Measurements from ENCODE around the gene SLC4A3. TPM values are rescaled to one million over a fixed set of nuclear protein-coding genes. Genes with fewer than 3 reads are reported as not detected.

SLC4A3 gene
- polyA plus RNA-seq, 1 of the 3 experiments (the other 2 are of a cell fraction): 12.3 TPM

GRCh38 chr2:219634171-219634940 is 6.9 kb downstream of the SLC4A3 start:
- TF ChIP-seq CTCF (IDR thresholded peaks at IDR 0.05) (no peak), ZBTB33 (IDR thresholded peaks at IDR 0.05; ENCODE audit: borderline replicate concordance, low read depth) (no peak), TAF1 (IDR thresholded peaks at IDR 0.05; ENCODE audit: borderline replicate concordance, low read depth, low read length) (no peak), USF2 (IDR thresholded peaks at IDR 0.05; ENCODE audit: borderline replicate concordance, low read depth, low read length) (no peak), IRF3 (IDR thresholded peaks at IDR 0.05; ENCODE audit: low read depth, low read length) (no peak), EZH2phosphoT487 (IDR thresholded peaks at IDR 0.05; ENCODE audit: borderline replicate concordance, low read depth) (no peak), SIN3A (IDR thresholded peaks at IDR 0.05; ENCODE audit: borderline replicate concordance, low read depth, low read length) (no peak)
- no peaks in the 10 kb centered on the region for H3K79me2 ChIP-seq (ENCODE audit: insufficient read depth)
- no peaks in the 10 kb centered on the region; a peak in 1 of 4 replicates for H3K4me1 ChIP-seq (ENCODE audit: control insufficient read depth in 1 of 2, insufficient read depth in 2 of 2, low read depth in 1 of 2, low read length in 1 of 2)
- no peaks in the 10 kb centered on the region for H3K9me2 ChIP-seq
- H3F3A ChIP-seq (replicated peaks; ENCODE audit: insufficient read depth): no peaks in the 10 kb centered on the region
- no peak overlapping the region for H3K27ac ChIP-seq (ENCODE audit: low read depth in 2 of 2, low read length in 1 of 2)
- H3K9me3 ChIP-seq: no peaks in the 10 kb centered on the region
- ChIA-PET POLR2A (interaction anchor here (0.6 kb wide), 1 partner anchor 8 kb away, joined by 3 read pairs; no protein-coding TSS in a partner anchor), CTCF (interaction anchor here (1.0 to 2.4 kb wide), 3 partner anchors 74 to 94 kb away, joined by 3 to 9 read pairs (median 8); no protein-coding TSS in a partner anchor)
- WGBS (ENCODE audit: low lambda C conversion rate): 84% methylated on average over 8 of the region's 15 CpGs
- no peak overlapping the region for H3K4me3 ChIP-seq (ENCODE audit: low read depth in 2 of 2, low read length in 1 of 2)
- no peak overlapping the region for H3K9ac ChIP-seq
- H4K20me1 ChIP-seq (ENCODE audit: insufficient read depth): no peaks in the 10 kb centered on the region
- H3K27me3 ChIP-seq (ENCODE audit: insufficient read depth): no peaks in the 10 kb centered on the region
- DNase-seq: peak; percentile 27
- peaks cover 0 to 5% of the 10 kb centered on the region in 2 experiments for H3K36me3 ChIP-seq (replicated peaks in 1 of 2; ENCODE audit: control insufficient read depth in 1 of 2, insufficient read depth in 2 of 2, low read length in 1 of 2)
- no peak overlapping the region for H2AFZ ChIP-seq (ENCODE audit: low read depth)
- H3K4me2 ChIP-seq: no peak overlapping the region
